HG03521 (cell line): ENCODE results near the gene ADGRG7.

ENCODE experiments used
- ATAC-seq: cut with Tn5 transposase; IDR thresholded peaks from one replicate; pipeline ENCODE4 v1.9.1; 2021; ENCODE audit warnings: mild to moderate bottlenecking, moderate library complexity; ENCODE audit not compliant: unreplicated experiment

Gene ADGRG7

GRCh38 chr3:100732435-100732834, 123.0 kb downstream of the ADGRG7 start:
- no peak for ATAC-seq

DNA sequence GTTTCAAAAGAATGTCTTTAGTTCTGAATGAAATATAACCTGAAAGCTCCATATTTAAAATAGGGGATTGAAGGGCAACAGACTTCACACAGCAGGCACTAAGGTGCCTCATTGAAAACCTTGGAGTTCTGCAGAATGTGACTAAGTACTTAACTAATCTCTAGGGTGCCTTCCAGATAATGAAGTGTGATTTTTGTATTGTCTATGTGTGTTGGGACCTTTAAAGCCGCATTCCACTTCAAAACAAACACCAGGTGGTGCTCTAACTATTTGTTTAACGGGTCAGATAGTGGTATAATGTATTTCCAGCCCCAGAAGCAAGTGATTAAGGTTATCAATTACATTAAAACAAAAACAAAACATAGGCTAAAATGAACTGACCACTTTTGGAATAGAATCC, 127.9 kb downstream of the ADGRG7 start:
- ATAC-seq = no peak

DNA sequence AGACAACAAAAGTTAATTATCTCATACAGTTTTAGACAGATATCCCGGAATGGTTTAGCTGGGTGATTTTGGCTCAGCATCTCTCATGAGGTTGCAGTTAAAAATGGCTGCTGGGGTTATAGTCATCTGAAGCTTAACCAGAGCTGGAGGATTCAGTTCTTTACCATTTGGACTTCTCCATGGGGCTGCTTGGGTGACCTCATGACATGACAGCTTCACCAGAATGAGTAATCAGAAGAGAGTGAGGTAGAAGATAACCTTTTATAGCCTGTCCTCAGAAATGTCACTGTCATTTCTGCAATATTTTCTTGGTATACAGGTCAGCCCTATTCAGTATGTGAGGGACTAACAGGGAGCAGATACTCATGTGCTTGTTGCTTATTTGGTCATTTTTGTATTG, 130.8 kb downstream of the ADGRG7 start:
- ATAC-seq = no peak

GRCh38 chr3:100743535-100743934, 134.1 kb downstream of the ADGRG7 start:
- no peak for ATAC-seq

GRCh38 chr3:100744671-100745070, 135.3 kb downstream of the ADGRG7 start:
- no peak for ATAC-seq
